Neural progenitor cell (in vitro differentiated cells): ENCODE results near the gene TRIM65.

ENCODE experiments used
- CTCF ChIP-seq: fragments of 200-600 bp; sonication (generic); IDR thresholded peaks from 2 replicates; pipeline ENCODE4 v1.5.1; 2017; ENCODE audit warnings: antibody characterized with exemption, mild to moderate bottlenecking
- EZH2phosphoT487 ChIP-seq: fragments of 200-600 bp; sonication (generic); IDR thresholded peaks from 2 replicates; pipeline ENCODE4 v1.6.1; 2017; ENCODE audit warnings: antibody characterized with exemption

GRCh38 chr17:75891022-75891604 lies 5.6 kb downstream of the TRIM65 start:
- TF ChIP-seq EZH2phosphoT487 (no peak), CTCF (no peak)
